Memory B cell (primary cell): ENCODE results near the gene HHIPL1.

Source experiments
- ATAC-seq: fragments of 150-1000 bp; cut with Tn5 transposase; 2 replicates; pipeline ENCODE4 v1.10.0; 2021; ENCODE audit warnings: low read depth, mild to moderate bottlenecking, moderate library complexity
- DNase-seq, 2 donors: peaks; one replicate each; pipeline ENCODE4 v3.0.0; 2022; ENCODE audit warnings: low spot score in 2 of 2
- H3K27ac Mint-ChIP-seq: one replicate; pipeline ENCODE4 v1.8.0; 2022; ENCODE audit warnings: mild to moderate bottlenecking, moderate library complexity, mixed read lengths
- H3K27me3 Mint-ChIP-seq: one replicate; pipeline ENCODE4 v1.8.0; 2022; ENCODE audit warnings: mixed read lengths
- H3K36me3 Mint-ChIP-seq: one replicate; pipeline ENCODE4 v1.8.0; 2022; ENCODE audit warnings: mild to moderate bottlenecking, mixed read lengths
- H3K4me1 Mint-ChIP-seq: one replicate; pipeline ENCODE4 v1.8.0; 2022; ENCODE audit warnings: mixed read lengths
- H3K4me3 Mint-ChIP-seq: one replicate; pipeline ENCODE4 v1.8.0; 2022; ENCODE audit warnings: mild to moderate bottlenecking, moderate library complexity, mixed read lengths
- H3K9me3 Mint-ChIP-seq: one replicate; pipeline ENCODE4 v1.8.0; 2022; ENCODE audit warnings: mixed read lengths

HHIPL1 gene

DNA sequence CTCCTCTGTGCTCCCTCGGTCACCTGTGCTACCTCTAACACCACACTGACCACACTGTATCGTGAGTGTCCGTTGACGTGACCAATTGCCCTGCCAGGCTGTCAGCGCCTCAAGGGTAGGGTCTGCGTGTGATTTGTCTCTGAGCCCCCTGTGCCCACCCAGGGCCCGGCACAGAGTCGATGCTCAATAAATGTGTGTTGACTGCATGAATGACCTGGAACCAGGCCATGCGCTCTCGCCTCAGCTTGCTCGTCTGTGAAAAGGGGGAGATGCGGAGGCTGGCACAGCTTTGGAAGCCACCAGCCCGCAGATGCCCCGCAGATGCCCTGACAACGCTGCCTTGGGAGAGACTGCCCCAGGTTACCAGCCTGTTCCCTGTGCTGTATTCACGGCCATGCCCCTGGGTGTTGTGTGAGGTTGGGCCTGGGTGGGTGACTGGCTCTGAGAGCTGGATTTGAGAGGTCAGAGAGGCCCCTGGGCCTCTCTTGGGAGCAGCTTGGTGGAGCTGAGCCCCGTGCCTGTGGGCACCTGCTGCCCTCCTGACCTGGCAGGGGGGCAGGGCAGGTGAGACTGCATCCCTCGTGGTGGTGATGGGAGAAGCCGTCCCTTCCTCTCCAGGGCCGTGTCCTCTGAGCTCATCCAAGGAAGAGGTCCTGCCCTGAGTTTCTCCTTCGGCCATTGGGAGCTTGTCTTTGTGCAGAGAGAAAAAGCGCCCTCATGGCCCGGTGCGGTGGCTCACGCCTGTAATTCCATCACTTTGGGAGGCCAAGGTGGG is 82.4 kb downstream of the HHIPL1 start:
- Mint-ChIP-seq H3K4me1 (peaks cover 2% of the 10 kb centered on the region), H3K9me3 (no peaks in the 10 kb centered on the region), H3K27ac (no peak overlapping the region), H3K27me3 (peaks cover 26% of the 10 kb centered on the region), H3K4me3 (no peak overlapping the region), H3K36me3 (peaks cover 3% of the 10 kb centered on the region)
- ATAC-seq, result no peak
- no peak for DNase-seq

- DNase-seq (no peak), ATAC-seq (no peak)
- H3K27ac Mint-ChIP-seq, result no peak overlapping the region
- H3K9me3 Mint-ChIP-seq, result no peaks in the 10 kb centered on the region
- peaks cover 27% of the 10 kb centered on the region for H3K27me3 Mint-ChIP-seq
- peaks cover 2% of the 10 kb centered on the region for H3K4me1 Mint-ChIP-seq
- peaks cover 3% of the 10 kb centered on the region for H3K36me3 Mint-ChIP-seq
- no peak overlapping the region for H3K4me3 Mint-ChIP-seq
Measured at GRCh38 chr14:99728231-99728920, 83.4 kb downstream of the HHIPL1 start.

DNA sequence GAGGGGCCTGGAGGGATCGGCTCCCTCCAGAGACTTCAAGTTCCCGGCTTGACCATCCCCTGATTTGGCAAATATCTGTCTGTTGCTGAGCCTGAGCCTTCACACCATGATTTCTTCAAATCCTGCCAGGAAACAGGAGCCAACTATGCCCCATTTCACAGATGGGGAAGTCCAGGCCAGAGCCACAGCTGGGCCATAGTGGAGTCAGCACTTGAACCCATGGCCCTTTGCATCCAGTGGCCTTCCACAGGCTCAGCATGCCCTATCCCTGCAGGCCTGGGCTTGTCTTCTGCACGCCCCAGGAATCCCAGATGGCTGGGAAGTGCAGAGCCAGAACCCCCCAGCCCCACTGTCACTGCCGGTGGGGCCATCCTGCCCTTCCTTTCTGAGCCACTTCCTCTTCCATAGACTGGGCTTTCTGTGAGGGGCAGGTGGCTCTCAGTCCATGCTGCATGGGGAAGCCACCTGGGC is 84.1 kb downstream of the HHIPL1 start:
- H3K9me3 Mint-ChIP-seq, result no peaks in the 10 kb centered on the region
- no peak overlapping the region for H3K27ac Mint-ChIP-seq
- DNase-seq (no peak), ATAC-seq (no peak)
- peaks cover 31% of the 10 kb centered on the region for H3K27me3 Mint-ChIP-seq
- peaks cover 3% of the 10 kb centered on the region for H3K36me3 Mint-ChIP-seq
- peaks cover 2% of the 10 kb centered on the region for H3K4me1 Mint-ChIP-seq
- no peak overlapping the region for H3K4me3 Mint-ChIP-seq
